Erythroblast (primary cell): ENCODE results near the gene PCDHA4.

Experiments used
- GATA1 ChIP-seq: IDR thresholded peaks from 2 replicates; pipeline ENCODE4 v1.6.1; 2011; ENCODE audit warnings: low read depth, mild to moderate bottlenecking, control low read depth, low read length, moderate library complexity
- POLR2A ChIP-seq: IDR thresholded peaks from 2 replicates; pipeline ENCODE4 v1.6.1; 2011; ENCODE audit warnings: mild to moderate bottlenecking, low read length

- no peak for TF ChIP-seq POLR2A
- no peak for TF ChIP-seq GATA1
These were observed 26.4 kb upstream of the PCDHA4 start for GRCh38 chr5:140780512-140780911.
